HepG2 (cell line): ENCODE data around the gene NACC2. TPM values are rescaled to one million over a fixed set of nuclear protein-coding genes. Genes with fewer than 3 reads are reported as not detected.
A peak's percentile ranks its signal among the peaks of the same experiment; 100 is the strongest.

Experiments
- ATAC-seq: fragments of 200-7000 bp; cut with Tn5 transposase; 3 replicates; pipeline ENCODE4 v1.9.1; 2020; ENCODE audit warnings: mild to moderate bottlenecking, moderate library complexity
- BruUV-seq: library from RNA; stranded (reverse); fragments of 400-500 nt; replicated peaks from 2 replicates; lab custom pipeline; 2021; lab: Mats Ljungman, UMichigan
- CTCF ChIA-PET: fragments of 300-600 bp; formaldehyde crosslinking; extraction: SDS; loops from one replicate; lab custom pipeline; 2021; ENCODE audit warnings: low total read pairs, inconsistent platforms, low intra/inter-chr PET ratio; lab: Yijun Ruan, JAX
- POLR2A ChIA-PET: fragments of 350-600 bp; sonication (Branson Sonifier 250); formaldehyde crosslinking; loops from one replicate; lab custom pipeline; 2020; ENCODE audit warnings: antibody characterized with exemption, inconsistent platforms; lab: Yijun Ruan, JAX
- DNase-seq: peaks from one replicate; pipeline ENCODE4 v3.0.0-alpha.2; 2015; ENCODE audit warnings: low spot score
- FAIRE-seq: peaks from 3 replicates; lab custom pipeline; 2011; peaks lifted over from hg19 to GRCh38; lab: Jason Lieb, UNC
- H2AFZ ChIP-seq: one replicate; pipeline ENCODE4 v1.6.1; 2011; ENCODE audit warnings: low read length, inconsistent platforms
- H3K27ac ChIP-seq: fragments of 300-600 bp; 3 replicates; pipeline ENCODE4 v1.8.0; 2011; ENCODE audit warnings: mixed run types, mild to moderate bottlenecking, mixed read lengths, low read length, inconsistent platforms; ENCODE audit not compliant: insufficient read depth; ENCODE audit errors: extremely low read length
- H3K27me3 ChIP-seq, 2 experiments: fragments of 200-600 bp in 1 of 2; 2 replicates in 1 of 2; 3 replicates in 1 of 2; pipeline versions ENCODE4 v1.6.0 to v1.8.0; 2011; ENCODE audit warnings: low read length in 2 of 2, mild to moderate bottlenecking in 2 of 2, moderate library complexity in 2 of 2, inconsistent platforms in 1 of 2; ENCODE audit not compliant: insufficient read depth in 2 of 2, control insufficient read depth in 1 of 2
- H3K36me3 ChIP-seq, 2 experiments: fragments of 200-600 bp in 1 of 2; replicated peaks in 1 of 2; 2 replicates in 1 of 2; 3 replicates in 1 of 2; pipeline versions ENCODE4 v1.5.1 to v1.8.0; 2011; ENCODE audit warnings: low read length in 2 of 2, inconsistent platforms in 1 of 2; ENCODE audit not compliant: insufficient read depth in 2 of 2, control insufficient read depth in 1 of 2
- H3K4me1 ChIP-seq: 2 replicates; pipeline ENCODE4 v1.5.1; 2012; ENCODE audit warnings: low read length, inconsistent platforms; ENCODE audit not compliant: insufficient read depth
- H3K4me2 ChIP-seq: 2 replicates; pipeline ENCODE4 v1.6.0; 2011; ENCODE audit warnings: low read depth, low read length, inconsistent platforms
- H3K4me3 ChIP-seq, 3 experiments: fragments of 200-600 bp in 1 of 3; sonication (generic), shearing (Covaris generic) in 1 of 3; replicated peaks in 1 of 3; 2 replicates each; pipeline ENCODE4 v1.5.1; 2011 to 2016; ENCODE audit warnings: low read length in 3 of 3, inconsistent platforms in 2 of 3, low read depth in 2 of 3, mild to moderate bottlenecking in 2 of 3, control low read depth in 1 of 3, mixed read lengths in 1 of 3; ENCODE audit not compliant: insufficient read depth in 1 of 3
- H3K79me2 ChIP-seq: one replicate; pipeline ENCODE4 v1.6.1; 2011; ENCODE audit warnings: low read length, inconsistent platforms; ENCODE audit not compliant: insufficient read depth
- H3K9ac ChIP-seq: 2 replicates; pipeline ENCODE4 v1.6.0; 2011; ENCODE audit warnings: mild to moderate bottlenecking, low read depth, low read length, inconsistent platforms; ENCODE audit not compliant: insufficient read depth
- H3K9me3 ChIP-seq: 2 replicates; pipeline ENCODE4 v1.5.1; 2012; ENCODE audit warnings: mild to moderate bottlenecking, low read length
- H4K20me1 ChIP-seq: 2 replicates; pipeline ENCODE4 v1.6.0; 2011; ENCODE audit warnings: inconsistent platforms, mild to moderate bottlenecking, low read length, moderate library complexity; ENCODE audit not compliant: insufficient read depth
- AGO2 ChIP-seq: fragments of 200-400 bp; formaldehyde crosslinking; optimal IDR thresholded peaks from 2 replicates; pipeline ENCODE3; 2017; ENCODE audit warnings: mild to moderate bottlenecking, low read depth, low read length, moderate library complexity
- DBP ChIP-seq: sonication (generic); formaldehyde crosslinking; IDR thresholded peaks from 2 replicates; pipeline ENCODE4 v1.4.0; 2020; ENCODE audit warnings: missing genetic modification reagents; ENCODE audit errors: not compliant biosample characterization
- DNMT3B ChIP-seq: conservative IDR thresholded peaks from 2 replicates; pipeline ENCODE4 v1.6.1; 2016; ENCODE audit warnings: missing biosample characterization, control low read depth
- ELK4 ChIP-seq: sonication (generic); formaldehyde crosslinking; IDR thresholded peaks from 2 replicates; pipeline ENCODE4 v1.9.0; 2021; ENCODE audit warnings: missing genetic modification reagents, borderline replicate concordance
- HIC2 ChIP-seq: sonication (generic); formaldehyde crosslinking; IDR thresholded peaks from 2 replicates; pipeline ENCODE4 v1.9.0; 2022; ENCODE audit warnings: low read depth, missing genetic modification reagents
- HIVEP1 ChIP-seq: sonication (generic); formaldehyde crosslinking; IDR thresholded peaks from 2 replicates; pipeline ENCODE4 v1.4.0; 2020; ENCODE audit warnings: mild to moderate bottlenecking, missing genetic modification reagents
- MEF2D ChIP-seq: sonication (generic); formaldehyde crosslinking; IDR thresholded peaks from 2 replicates; pipeline ENCODE4 v1.5.1; 2020; ENCODE audit warnings: mild to moderate bottlenecking, missing genetic modification reagents
- SP4 ChIP-seq: sonication (generic); formaldehyde crosslinking; IDR thresholded peaks from 2 replicates; pipeline ENCODE4 v1.8.1; 2023; ENCODE audit warnings: mild to moderate bottlenecking, missing genetic modification reagents
- TCF12 ChIP-seq, 2 experiments: fragments of 450-650 bp in 1 of 2; sonication (generic) in 1 of 2; formaldehyde crosslinking in 1 of 2; IDR thresholded peaks; 2 replicates each; pipeline versions ENCODE4 v1.6.1 to v1.8.0; 2017 to 2022; ENCODE audit warnings: antibody characterized with exemption in 1 of 2, mild to moderate bottlenecking in 1 of 2, missing genetic modification reagents in 1 of 2, moderate library complexity in 1 of 2
- ZNF12 ChIP-seq: sonication (generic); formaldehyde crosslinking; IDR thresholded peaks from 2 replicates; pipeline ENCODE4 v1.5.0; 2020; ENCODE audit warnings: missing genetic modification reagents
- ZNF687 ChIP-seq: sonication (generic); formaldehyde crosslinking; IDR thresholded peaks from 2 replicates; pipeline ENCODE4 v1.5.1; 2020; ENCODE audit warnings: mild to moderate bottlenecking, missing genetic modification reagents, moderate library complexity
- WGBS: methylation state at CpG from one replicate; pipeline ENCODE4 v1.1.6; 2017; ENCODE audit warnings: low lambda C conversion rate; 5-methylcytosine and 5-hydroxymethylcytosine counted together
- in situ Hi-C: cut with HindIII; loops from 2 replicates; pipeline ENCODE4 v1.10.0; 2017; ENCODE audit warnings: low pct_unique_long_range_greater_than_20kb; ENCODE audit not compliant: extremely low pct_ligation_motif_present
- intact Hi-C: fragments of 100-400 bp; cut with micrococcal nuclease; formaldehyde crosslinking; loops from one replicate; pipeline ENCODE4 v1.10.0; 2022; ENCODE audit not compliant: unreplicated experiment
- polyA plus RNA-seq, 8 experiments: library from polyadenylated mRNA; depleted of rRNA in 3 of 8; stranded (reverse) in 7 of 8; unstranded in 1 of 8; fragments of >200 nt; fragmentation: Illumina TruSeq in 4 of 8; extraction: Trizol in 4 of 8; gene quantifications; 2 replicates each; pipeline versions ENCODE4 v1.2.1 to v1.2.3, GENCODE V29; 2011 to 2016; ENCODE audit warnings: low read depth in 4 of 8, missing spikeins in 1 of 8, mixed read lengths in 1 of 8; ENCODE audit not compliant: insufficient read depth in 1 of 8
- total RNA-seq, 5 experiments: library from RNA; depleted of rRNA; stranded (reverse); fragments of >200 nt; fragmentation: Illumina TruSeq; extraction: Trizol; gene quantifications; 2 replicates each; pipeline ENCODE4 v1.2.3, GENCODE V29; 2016; ENCODE audit warnings: low read depth in 1 of 5

The NACC2 gene
- total and polyA plus RNA-seq, 2 of the 13 experiments (the other 11 are each of a cell fraction or from before 2014, with no cell fraction given) = 5.9 to 12.3 TPM

GRCh38 chr9:136047775-136048559 is 47.1 kb downstream of the NACC2 start:
- no TSS peak for BruUV-seq
- Histone ChIP-seq H3K4me1 (peaks cover 8% of the 10 kb centered on the region), H3K9me3 (no peaks in the 10 kb centered on the region), H3K9ac (no peak overlapping the region), H4K20me1 (0 out of 2 replicates have a peak, but pooled peaks cover 6% of the 10 kb centered on the region), H3K27ac (no peak overlapping the region), H2AFZ (no peak overlapping the region), H3K27me3 (no peaks in the 10 kb centered on the region), H3K4me2 (no peak overlapping the region), H3K79me2 (peaks cover 10% of the 10 kb centered on the region), H3K4me3 (no peak overlapping the region), H3K36me3 (peaks cover 15 to 45% of the 10 kb centered on the region in 2 experiments; a peak in 3 of 5 replicates)
- WGBS = 96% methylated on average over 16 of the region's 21 CpGs
- no peak for TF ChIP-seq ZNF12 (CRISPR knock-in tag)
- no peak for TF ChIP-seq TCF12 (IDR thresholded peaks at IDR 0.05)
- TF ChIP-seq TCF12 (CRISPR knock-in tag; IDR thresholded peaks at IDR 0.05) = no peak
- no peak for TF ChIP-seq ELK4 (CRISPR knock-in tag)
- no peak for TF ChIP-seq DNMT3B (CRISPR knock-in tag)
- peak; percentile 57 for TF ChIP-seq AGO2
- no peak for TF ChIP-seq HIC2
- TF ChIP-seq SP4 (CRISPR knock-in tag) = no peak
- TF ChIP-seq ZNF687 (CRISPR knock-in tag) = 0 out of 2 replicates have a peak, but pooled peaks have one; percentile 4
- TF ChIP-seq DBP (CRISPR knock-in tag) = no peak
- TF ChIP-seq HIVEP1 (CRISPR knock-in tag) = no peak
- no peak for TF ChIP-seq MEF2D (CRISPR knock-in tag)
- no peak for DNase-seq
- ChIA-PET CTCF (no interaction called here), POLR2A (interaction anchor here (1.0 kb wide), 1 partner anchor 55 kb away, joined by 3 read pairs; no protein-coding TSS in a partner anchor)
- in situ Hi-C loops (no loop called here), intact Hi-C loops (no loop called here)
- no peak for FAIRE-seq
- ATAC-seq = no peak
